ENCODE measurements around the gene NUDC.

Gene NUDC

DNA sequence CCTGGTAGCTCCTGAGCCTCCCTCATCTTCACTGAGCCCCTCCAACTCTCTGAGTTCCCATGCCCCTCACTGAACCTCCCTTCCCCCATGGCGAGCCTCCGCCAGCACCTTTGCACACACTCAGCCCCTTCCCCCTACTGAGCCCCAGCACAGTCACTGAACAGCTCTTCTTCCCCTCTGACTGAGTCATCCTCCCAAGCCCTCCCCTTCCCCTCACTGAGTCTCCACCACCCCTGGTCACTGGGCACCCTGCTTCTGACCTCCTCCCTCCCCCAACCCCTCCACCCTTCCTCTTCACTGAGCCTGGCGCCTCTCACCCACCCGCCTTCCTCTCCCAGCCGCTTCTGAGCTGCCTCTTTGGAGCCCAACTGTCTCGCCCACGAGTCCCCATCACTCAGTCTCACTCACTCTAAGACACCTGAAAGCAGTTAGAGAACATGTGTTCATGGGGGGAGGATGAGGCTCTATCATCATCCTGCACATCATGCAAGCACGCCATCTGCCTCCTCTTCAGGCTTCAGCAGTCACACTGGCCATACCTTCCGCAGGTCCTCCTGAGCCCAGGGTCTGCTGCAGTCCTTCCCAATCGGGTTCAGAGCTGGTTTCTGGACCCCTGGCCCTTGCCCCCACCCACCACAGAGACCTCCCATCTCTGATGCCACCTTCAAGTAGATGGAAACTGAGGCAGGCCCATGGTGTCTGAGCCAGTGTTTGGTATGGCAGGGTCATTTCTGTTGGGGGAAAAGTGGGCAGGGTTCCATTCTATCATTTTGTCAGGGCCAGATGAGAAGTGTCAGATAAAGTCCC is 70.0 kb downstream of the NUDC start:
- DNase-seq = no peak

DNA sequence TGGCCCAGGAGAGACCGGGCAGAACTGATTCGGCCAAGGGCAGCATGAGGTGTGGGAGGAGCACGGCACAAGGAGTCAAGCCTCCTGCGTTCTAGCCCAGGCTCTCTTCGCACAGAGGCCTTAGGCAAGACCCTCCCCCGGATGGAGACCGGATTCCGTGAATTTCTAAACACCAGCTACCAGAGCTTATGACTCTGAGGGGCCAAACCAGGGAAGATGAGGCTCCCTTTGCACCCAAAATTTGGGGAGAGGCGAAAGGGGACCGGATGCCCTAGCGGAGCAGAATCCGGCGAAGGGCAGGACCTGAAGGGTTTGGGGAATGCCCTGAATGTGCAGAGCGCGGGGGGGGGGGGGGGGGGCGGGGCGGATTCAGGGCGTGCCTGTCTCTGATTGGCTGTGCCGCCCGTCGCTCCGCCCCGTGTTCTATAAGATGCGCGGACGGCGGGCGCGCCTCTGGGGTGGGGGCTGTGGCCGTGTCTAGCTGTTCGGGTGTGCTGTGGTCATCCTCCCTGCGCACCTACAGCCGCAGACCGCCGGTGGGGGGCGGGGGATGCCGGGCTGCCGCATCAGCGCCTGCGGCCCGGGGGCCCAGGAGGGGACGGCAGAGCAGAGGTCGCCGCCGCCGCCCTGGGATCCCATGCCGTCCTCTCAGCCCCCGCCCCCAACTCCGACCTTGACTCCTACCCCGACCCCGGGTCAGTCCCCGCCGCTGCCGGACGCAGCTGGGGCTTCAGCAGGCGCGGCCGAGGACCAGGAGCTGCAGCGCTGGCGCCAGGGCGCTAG is 71.9 kb downstream of the NUDC start, which contains the start of gene TRNP1:
Gene TRNP1, plus strand, starts transcription at position 456 of the 783 bp plus-strand sequence. Its CDS starts 95 bp downstream, at position 551.
- peak; percentile 73 for DNase-seq

- DNase-seq = peak; percentile 15
Measured at GRCh38 chr1:26994020-26994786, 72.7 kb downstream of the NUDC start.

- peak; percentile 65 for DNase-seq
Measured at GRCh38 chr1:26994787-26995517, 73.4 kb downstream of the NUDC start.

DNA sequence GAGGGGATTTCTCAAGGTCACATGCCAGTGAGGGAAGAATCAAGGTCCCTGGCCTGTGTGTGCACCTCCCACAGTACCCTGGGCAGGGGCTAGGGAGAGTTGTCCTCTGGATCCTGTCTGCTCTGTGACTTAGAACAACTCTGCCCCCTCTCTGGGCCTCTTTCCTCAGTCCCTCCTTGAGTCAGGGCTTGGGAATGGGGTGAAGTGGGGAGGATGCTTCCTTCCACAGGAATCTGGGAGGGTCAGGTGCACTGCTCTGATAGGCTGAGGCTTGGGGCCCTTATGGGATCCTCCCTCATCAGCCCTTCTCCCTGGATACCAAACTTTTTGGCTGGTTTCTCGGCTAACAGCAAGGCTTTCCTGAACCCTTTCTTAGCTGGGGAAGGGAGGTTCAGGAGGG is 74.5 kb downstream of the NUDC start:
- no peak for DNase-seq
